NCI-H2107 treated with DMSO at 0.1 percent for 48 hours (cell line): ENCODE measurements around the gene YLPM1.

Experiments used
- DNase-seq: peaks from one replicate; lab custom pipeline; 2025; ENCODE audit not compliant: unreplicated experiment; lab: John Stamatoyannopoulos, UW

Gene YLPM1

DNA sequence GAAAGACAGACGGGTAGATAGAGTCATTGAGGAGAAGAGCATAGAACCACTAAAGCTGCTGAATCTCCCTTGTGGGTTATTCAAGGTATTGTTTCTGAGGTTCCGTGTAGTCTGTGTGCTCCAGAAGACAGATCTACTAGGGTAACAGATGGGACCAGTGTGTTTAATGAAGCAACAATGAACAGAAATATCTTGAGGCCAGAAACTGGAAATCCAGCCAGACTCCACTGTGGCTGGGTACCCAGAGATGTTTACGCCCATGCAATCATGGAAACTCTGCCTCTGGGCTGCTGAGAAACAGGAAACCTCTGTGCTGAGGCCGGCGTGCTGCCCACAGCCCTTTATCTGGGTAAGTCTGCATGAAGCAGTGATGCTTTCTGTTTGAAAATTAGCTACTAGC, 104.6 kb downstream of the YLPM1 start:
- no peak for DNase-seq

DNA sequence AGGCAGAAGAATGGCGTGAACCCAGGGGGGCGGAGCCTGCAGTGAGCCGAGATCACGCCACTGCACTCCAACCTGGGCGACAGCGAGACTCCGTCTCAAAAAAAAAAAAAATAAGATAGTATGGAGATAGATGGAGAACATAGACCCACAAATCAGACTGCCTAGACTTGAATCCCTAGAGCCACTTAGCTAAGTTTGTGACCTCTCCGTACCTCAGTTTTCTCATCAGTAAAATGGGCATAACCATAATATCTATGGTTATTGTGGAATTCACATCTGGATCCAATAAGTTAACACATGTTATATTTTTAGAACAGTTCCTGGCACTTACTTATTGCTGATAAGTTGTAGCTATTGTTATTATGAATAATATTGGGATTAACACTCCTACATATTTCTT, 105.6 kb downstream of the YLPM1 start:
- DNase-seq, result no peak

DNA sequence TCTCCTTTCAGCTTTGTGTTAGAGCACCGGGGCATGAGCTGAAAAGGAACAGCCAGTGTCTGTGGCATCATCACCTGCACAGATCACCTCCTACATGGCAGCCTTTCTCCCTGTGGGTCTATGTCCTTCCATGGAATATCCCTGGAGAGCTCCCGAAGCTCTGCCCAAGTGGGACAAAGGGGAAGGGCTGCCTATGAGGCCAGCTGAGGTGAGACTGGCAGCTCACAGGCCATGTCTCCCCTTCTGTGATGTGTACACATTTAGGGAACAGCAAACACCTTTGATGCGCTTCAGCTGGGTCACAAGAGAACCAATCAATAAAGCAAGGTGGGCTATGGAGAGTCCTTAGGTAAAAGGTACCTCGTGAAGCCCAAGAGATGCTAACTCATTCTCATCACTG, 108.7 kb downstream of the YLPM1 start:
- DNase-seq, result no peak

DNA sequence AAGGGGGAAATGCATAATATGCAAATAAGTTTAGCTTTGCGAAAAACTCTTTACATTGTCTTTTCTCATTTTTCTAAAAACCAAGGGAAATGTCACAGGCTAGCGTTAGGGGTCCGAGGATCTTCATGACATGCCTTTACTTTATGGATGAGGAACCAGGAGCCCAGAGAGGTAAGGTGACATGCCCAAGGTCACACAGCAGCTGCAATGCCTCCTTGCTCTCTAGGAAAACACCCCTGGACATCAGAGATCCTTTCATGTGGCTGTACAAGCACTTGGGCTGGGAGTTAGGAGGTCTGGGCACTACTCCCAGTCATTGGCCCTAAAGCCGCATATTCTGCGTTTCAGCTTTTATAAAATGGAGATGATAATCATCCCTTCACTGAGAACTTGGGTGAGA, 112.1 kb downstream of the YLPM1 start:
- no peak for DNase-seq

DNA sequence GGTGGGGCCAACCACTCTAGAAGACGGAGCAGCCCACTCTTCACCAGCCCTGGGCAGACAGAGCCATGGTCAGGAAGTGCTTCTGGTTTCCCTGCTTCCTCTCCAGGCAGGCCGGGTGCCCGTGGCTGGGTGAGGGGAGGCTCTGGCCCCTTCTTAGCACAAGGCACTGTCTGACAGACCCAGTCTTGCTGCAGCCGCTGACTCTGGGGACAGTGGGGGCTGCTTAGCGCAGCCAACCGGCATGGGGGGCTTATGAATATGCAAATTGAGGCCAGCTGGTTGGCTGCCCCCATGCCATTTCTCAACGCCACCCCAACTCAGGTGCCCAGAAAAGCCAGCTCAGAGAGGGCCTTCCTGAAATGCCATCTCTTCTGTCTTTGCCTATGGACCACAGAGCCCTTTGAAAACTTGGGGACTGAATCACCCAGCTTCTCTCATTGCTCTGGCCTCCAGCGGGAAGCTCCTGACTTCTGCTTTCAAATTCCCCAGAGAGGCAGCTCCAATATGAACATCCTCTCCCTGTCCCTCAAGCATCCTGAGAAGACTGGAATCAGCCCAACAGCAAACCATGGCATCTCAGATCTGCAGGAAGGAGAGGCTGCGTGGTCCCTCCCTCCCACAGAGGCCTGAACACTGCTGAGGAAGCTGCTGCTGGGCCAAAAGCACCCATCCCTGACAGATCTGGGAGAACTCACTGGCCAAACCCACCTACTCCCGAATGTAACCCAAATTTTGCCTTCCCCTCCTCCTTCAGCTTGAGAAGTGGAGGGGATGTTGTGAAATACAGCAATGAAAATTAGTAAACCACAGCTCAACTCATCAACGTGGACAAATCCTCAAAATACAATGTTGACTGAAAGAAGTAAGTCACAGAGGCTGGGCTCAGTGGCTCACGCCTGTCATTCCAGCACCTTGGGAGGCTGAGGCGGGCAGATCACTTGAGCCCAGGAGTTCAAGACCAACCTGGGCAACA, 113.1 kb downstream of the YLPM1 start, which contains the start of gene PROX2:
Gene PROX2 (minus strand): TSS at position 205 of the 973 bp plus-strand sequence. CDS start 12,311 bp downstream, outside the sequence.
- DNase-seq, result no peak

DNA sequence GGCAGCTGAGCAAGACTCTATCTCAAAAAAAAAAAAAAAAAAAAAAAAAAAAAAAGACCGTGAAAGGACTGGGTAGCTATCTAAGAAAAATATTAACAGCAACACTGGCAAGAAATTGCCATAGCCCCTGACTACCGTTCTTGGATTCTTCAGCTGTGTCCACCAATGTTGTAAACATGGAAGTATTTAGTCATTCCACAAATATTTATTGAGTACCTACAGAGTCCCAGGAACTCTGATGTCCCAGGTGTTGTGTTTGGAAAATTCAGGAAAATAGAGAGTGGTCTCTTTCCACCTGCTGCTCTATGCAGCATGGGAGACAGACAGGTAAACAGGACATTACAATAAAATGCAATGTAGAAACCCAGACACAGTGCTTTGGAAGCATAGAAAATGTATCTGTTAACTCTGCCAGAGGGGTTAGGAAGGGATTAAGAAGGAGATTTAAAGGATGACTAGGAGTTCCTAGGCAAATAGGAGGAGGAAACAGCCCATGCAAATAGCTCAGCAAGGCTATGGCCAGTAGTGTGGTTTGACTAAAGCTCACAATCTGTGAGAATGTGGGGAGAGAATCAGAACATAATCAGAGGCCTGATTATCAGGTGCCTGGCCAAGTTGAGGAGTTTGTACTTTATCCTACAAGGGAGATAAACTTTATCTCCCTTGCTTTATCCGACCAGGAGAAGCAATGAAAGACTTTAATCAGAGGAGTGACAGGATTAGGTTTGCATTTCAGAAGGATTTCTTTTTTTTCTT, 116.5 kb downstream of the YLPM1 start:
- DNase-seq, result no peak

DNA sequence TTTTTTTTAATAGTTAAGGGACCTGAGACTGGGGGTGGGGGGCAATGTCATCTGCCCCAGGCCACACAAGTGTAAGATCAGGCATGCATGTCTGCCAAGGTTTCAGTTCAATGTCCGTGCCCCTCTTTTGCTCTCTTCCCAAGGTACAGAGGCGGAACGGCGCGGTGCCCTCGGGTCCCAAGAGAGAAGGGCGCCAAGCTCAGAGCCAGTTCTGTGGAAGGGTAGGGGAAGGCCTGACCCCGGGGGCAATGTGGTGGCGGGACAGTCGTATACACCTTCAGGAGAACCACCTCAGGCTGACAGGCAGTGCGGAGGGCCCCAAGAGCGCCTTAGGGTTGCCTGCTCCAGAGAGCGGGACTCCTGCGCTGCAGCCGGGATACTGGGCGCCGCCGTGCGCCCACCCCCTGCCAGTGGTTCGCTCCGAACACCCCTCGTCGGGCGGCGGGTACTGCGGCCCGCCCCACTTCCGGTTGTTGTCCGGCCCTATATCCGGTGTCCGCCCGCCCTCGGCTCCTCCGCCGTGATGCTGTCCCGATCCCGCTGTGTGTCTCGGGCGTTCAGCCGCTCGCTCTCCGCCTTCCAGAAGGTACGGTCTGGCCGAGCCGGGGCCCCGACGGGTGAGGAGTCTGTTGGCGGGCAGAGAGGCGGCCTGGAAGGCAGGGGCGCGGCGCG, 118.5 kb downstream of the YLPM1 start, which contains the start of gene DLST:
Gene DLST (plus strand): TSS at position 486 of the 672 bp plus-strand sequence. CDS start 38 bp downstream, at position 524.
- peak; percentile 76 for DNase-seq

DNA sequence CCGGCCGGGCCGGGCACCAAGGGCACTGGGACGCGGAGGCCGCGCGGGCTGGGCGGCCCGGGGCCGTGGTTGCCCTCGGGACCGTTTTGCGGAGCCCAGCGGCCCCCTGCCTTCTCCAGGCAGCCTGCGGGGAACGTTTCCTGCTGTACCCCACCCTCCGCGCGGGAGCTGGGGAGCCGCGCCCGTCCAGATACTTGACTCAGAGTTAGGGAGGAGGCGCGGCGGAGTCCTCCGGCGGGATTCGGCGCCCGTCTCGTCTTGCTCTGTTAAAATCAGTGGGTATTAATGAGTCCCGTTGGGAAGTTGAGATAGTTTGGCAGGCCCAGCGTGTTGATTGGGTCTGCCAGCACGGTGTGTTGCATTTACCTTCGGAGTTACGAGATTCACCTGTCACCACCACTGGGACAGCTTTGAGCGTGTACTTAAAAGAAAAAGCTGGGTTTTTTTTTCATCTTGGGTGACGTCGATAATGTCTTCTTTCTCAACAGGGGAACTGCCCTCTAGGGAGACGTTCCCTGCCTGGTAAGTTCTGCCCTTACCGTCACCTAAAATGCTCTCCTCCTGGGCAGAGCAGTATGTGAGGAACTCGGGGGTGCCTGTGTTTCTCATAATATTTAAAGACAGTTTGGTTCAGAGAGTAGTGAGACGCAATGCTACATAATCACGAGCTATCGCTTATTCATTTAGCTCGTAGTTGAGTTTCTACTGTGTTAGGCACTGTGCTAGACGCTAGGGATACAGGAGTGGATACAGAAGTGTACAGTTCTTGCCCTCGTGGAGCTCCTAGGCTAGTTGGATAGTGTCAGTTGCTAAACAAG, 119.2 kb downstream of the YLPM1 start:
- DNase-seq, result no peak
